A549 (cell line): ENCODE results near the gene LMNTD1.

Experiments used
- CEBPB ChIP-seq, 2 experiments: fragments of >200 bp in 1 of 2; sonication (Bioruptor Twin) in 1 of 2; formaldehyde crosslinking in 1 of 2; IDR thresholded peaks; 2 replicates each; pipeline ENCODE4 v1.6.1; 2012 to 2016
- CHD4 ChIP-seq: fragments of 200-600 bp; sonication (generic); IDR thresholded peaks from 2 replicates; pipeline ENCODE4 v1.6.1; 2016; ENCODE audit warnings: antibody characterized with exemption, mild to moderate bottlenecking, borderline replicate concordance
- EHMT2 ChIP-seq: fragments of 200-600 bp; sonication (generic); IDR thresholded peaks from 2 replicates; pipeline ENCODE4 v1.6.1; 2016; ENCODE audit warnings: antibody characterized with exemption, low read depth, mild to moderate bottlenecking, moderate library complexity
- EP300 ChIP-seq, 2 experiments: fragments of >200 bp; sonication (Bioruptor Twin); formaldehyde crosslinking; IDR thresholded peaks; 2 replicates in 1 of 2; 3 replicates in 1 of 2; pipeline ENCODE4 v1.6.1; 2016 to 2017
- HOXB13 ChIP-seq: fragments of 250-450 bp; sonication (Bioruptor Pico); IDR thresholded peaks from 2 replicates; pipeline ENCODE4 v1.5.0; 2020; ENCODE audit warnings: low read depth, mild to moderate bottlenecking, moderate library complexity
- KDM5A ChIP-seq: fragments of 200-600 bp; sonication (generic); IDR thresholded peaks from 2 replicates; pipeline ENCODE4 v1.6.1; 2016; ENCODE audit warnings: antibody characterized with exemption, mild to moderate bottlenecking
- RAD21 ChIP-seq, 2 experiments: fragments of >200 bp in 1 of 2; sonication (Bioruptor Twin) in 1 of 2; formaldehyde crosslinking in 1 of 2; IDR thresholded peaks in 1 of 2; conservative IDR thresholded peaks in 1 of 2; 2 replicates in 1 of 2; 3 replicates in 1 of 2; pipeline ENCODE4 v1.6.1; 2012 to 2018; ENCODE audit warnings: inconsistent platforms in 1 of 2
- TF ChIP-seq, protein P1 (sequence below): fragments of >200 bp; sonication (Bioruptor Twin); formaldehyde crosslinking; IDR thresholded peaks from 3 replicates; pipeline ENCODE4 v1.5.1; 2016
- TF ChIP-seq, protein P2 (sequence below): fragments of 200-600 bp; sonication (generic); IDR thresholded peaks from 2 replicates; pipeline ENCODE4 v1.6.1; 2016; ENCODE audit warnings: antibody characterized with exemption, mild to moderate bottlenecking, moderate library complexity
- TF ChIP-seq, protein P3 (sequence below): fragments of 250-450 bp; sonication (Bioruptor Pico); IDR thresholded peaks from 2 replicates; pipeline ENCODE4 v1.5.0; 2021; ENCODE audit warnings: mild to moderate bottlenecking, moderate library complexity, borderline replicate concordance
- TF ChIP-seq, protein P4 (sequence below): fragments of 450-650 bp; IDR thresholded peaks from 2 replicates; pipeline ENCODE4 v1.6.1; 2014; ENCODE audit warnings: antibody characterized with exemption

DNA sequence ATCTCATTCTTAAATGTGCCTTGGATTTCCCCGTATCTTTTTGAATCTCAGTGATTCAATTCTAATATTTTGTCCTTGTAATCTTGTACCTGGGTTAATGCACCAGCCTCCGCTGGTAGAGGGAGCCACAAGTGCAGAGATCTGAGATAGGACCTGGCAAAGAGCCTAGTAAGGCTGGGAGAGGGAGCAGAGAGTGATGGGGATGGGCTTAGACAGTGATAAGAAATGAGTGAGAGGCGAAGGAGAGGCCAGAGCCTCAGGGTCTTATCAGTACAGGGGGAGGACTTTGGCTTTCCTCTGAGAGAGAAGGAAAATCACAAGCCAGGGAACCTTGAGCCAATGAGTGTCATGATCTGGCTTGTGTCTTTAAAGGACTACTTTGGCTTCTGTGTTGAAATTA, 30.5 kb upstream of the LMNTD1 start:
- TF ChIP-seq EHMT2 = no peak
- TF ChIP-seq, protein P1, sequence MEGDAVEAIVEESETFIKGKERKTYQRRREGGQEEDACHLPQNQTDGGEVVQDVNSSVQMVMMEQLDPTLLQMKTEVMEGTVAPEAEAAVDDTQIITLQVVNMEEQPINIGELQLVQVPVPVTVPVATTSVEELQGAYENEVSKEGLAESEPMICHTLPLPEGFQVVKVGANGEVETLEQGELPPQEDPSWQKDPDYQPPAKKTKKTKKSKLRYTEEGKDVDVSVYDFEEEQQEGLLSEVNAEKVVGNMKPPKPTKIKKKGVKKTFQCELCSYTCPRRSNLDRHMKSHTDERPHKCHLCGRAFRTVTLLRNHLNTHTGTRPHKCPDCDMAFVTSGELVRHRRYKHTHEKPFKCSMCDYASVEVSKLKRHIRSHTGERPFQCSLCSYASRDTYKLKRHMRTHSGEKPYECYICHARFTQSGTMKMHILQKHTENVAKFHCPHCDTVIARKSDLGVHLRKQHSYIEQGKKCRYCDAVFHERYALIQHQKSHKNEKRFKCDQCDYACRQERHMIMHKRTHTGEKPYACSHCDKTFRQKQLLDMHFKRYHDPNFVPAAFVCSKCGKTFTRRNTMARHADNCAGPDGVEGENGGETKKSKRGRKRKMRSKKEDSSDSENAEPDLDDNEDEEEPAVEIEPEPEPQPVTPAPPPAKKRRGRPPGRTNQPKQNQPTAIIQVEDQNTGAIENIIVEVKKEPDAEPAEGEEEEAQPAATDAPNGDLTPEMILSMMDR = no peak
- no peak for TF ChIP-seq EP300 (IDR thresholded peaks at IDR 0.05)
- TF ChIP-seq CHD4 = no peak
- TF ChIP-seq, protein P2, sequence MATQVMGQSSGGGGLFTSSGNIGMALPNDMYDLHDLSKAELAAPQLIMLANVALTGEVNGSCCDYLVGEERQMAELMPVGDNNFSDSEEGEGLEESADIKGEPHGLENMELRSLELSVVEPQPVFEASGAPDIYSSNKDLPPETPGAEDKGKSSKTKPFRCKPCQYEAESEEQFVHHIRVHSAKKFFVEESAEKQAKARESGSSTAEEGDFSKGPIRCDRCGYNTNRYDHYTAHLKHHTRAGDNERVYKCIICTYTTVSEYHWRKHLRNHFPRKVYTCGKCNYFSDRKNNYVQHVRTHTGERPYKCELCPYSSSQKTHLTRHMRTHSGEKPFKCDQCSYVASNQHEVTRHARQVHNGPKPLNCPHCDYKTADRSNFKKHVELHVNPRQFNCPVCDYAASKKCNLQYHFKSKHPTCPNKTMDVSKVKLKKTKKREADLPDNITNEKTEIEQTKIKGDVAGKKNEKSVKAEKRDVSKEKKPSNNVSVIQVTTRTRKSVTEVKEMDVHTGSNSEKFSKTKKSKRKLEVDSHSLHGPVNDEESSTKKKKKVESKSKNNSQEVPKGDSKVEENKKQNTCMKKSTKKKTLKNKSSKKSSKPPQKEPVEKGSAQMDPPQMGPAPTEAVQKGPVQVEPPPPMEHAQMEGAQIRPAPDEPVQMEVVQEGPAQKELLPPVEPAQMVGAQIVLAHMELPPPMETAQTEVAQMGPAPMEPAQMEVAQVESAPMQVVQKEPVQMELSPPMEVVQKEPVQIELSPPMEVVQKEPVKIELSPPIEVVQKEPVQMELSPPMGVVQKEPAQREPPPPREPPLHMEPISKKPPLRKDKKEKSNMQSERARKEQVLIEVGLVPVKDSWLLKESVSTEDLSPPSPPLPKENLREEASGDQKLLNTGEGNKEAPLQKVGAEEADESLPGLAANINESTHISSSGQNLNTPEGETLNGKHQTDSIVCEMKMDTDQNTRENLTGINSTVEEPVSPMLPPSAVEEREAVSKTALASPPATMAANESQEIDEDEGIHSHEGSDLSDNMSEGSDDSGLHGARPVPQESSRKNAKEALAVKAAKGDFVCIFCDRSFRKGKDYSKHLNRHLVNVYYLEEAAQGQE = no peak
- TF ChIP-seq, protein P3, sequence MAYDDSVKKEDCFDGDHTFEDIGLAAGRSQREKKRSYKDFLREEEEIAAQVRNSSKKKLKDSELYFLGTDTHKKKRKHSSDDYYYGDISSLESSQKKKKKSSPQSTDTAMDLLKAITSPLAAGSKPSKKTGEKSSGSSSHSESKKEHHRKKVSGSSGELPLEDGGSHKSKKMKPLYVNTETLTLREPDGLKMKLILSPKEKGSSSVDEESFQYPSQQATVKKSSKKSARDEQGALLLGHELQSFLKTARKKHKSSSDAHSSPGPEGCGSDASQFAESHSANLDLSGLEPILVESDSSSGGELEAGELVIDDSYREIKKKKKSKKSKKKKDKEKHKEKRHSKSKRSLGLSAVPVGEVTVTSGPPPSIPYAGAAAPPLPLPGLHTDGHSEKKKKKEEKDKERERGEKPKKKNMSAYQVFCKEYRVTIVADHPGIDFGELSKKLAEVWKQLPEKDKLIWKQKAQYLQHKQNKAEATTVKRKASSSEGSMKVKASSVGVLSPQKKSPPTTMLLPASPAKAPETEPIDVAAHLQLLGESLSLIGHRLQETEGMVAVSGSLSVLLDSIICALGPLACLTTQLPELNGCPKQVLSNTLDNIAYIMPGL = no peak
- TF ChIP-seq, protein P4, sequence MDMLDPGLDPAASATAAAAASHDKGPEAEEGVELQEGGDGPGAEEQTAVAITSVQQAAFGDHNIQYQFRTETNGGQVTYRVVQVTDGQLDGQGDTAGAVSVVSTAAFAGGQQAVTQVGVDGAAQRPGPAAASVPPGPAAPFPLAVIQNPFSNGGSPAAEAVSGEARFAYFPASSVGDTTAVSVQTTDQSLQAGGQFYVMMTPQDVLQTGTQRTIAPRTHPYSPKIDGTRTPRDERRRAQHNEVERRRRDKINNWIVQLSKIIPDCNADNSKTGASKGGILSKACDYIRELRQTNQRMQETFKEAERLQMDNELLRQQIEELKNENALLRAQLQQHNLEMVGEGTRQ = no peak
- TF ChIP-seq KDM5A = no peak
- no peak for TF ChIP-seq CEBPB (IDR thresholded peaks at IDR 0.05)
- no peak for TF ChIP-seq HOXB13 (CRISPR knock-in tag)
- TF ChIP-seq RAD21 (conservative IDR thresholded peaks at IDR 0.05 in 1 of 2, IDR thresholded peaks at IDR 0.05 in 1 of 2) = peak in 1 of 2 experiments; percentile 26; a peak in 2 of 5 replicates
